MCF 10A (cell line): ENCODE measurements around the gene RASSF7. TPM values are rescaled to one million over a fixed set of nuclear protein-coding genes. Genes with fewer than 3 reads are reported as not detected.

Source experiments
- Bru-seq: library from RNA; stranded (reverse); fragments of 400-500 nt; gene quantifications from one replicate; lab custom pipeline; 2021; lab: Mats Ljungman, UMichigan
- BruChase-seq, 2 experiments: library from RNA; stranded (reverse); fragments of 400-500 nt; gene quantifications; one replicate each; lab custom pipeline; 2021; lab: Mats Ljungman, UMichigan
- BruUV-seq: library from RNA; stranded (reverse); fragments of 400-500 nt; replicated peaks from 2 replicates; lab custom pipeline; 2021; lab: Mats Ljungman, UMichigan
- CTCF ChIA-PET: fragments of 300-600 bp; sonication (Branson Sonifier 250); formaldehyde crosslinking; extraction: SDS; loops from one replicate; lab custom pipeline; 2021; ENCODE audit warnings: antibody characterized with exemption, inconsistent platforms; lab: Yijun Ruan, JAX
- POLR2A ChIA-PET: fragments of 300-600, 350-650 bp; sonication (Branson Sonifier 250); formaldehyde crosslinking; extraction: SDS; loops from one replicate; lab custom pipeline; 2020; ENCODE audit warnings: antibody characterized with exemption, inconsistent platforms; lab: Yijun Ruan, JAX
- DNase-seq: peaks from one replicate; pipeline ENCODE4 v3.0.0-alpha.2; 2018; ENCODE audit not compliant: unreplicated experiment
- H3K27ac Mint-ChIP-seq: one replicate; pipeline ENCODE4 v1.8.0; 2022; ENCODE audit warnings: mild to moderate bottlenecking, low read depth, mixed read lengths; ENCODE audit not compliant: unreplicated experiment
- H3K27me3 Mint-ChIP-seq: one replicate; pipeline ENCODE4 v1.8.0; 2022; ENCODE audit warnings: mixed read lengths; ENCODE audit not compliant: insufficient read depth, unreplicated experiment
- H3K36me3 Mint-ChIP-seq: one replicate; pipeline ENCODE4 v1.8.0; 2022; ENCODE audit warnings: mild to moderate bottlenecking, moderate library complexity, mixed read lengths; ENCODE audit not compliant: insufficient read depth, unreplicated experiment
- H3K4me1 Mint-ChIP-seq: one replicate; pipeline ENCODE4 v1.8.0; 2022; ENCODE audit warnings: mixed read lengths; ENCODE audit not compliant: insufficient read depth, unreplicated experiment
- H3K4me3 Mint-ChIP-seq: one replicate; pipeline ENCODE4 v1.8.0; 2022; ENCODE audit warnings: mild to moderate bottlenecking, moderate library complexity, mixed read lengths; ENCODE audit not compliant: unreplicated experiment
- H3K9me3 Mint-ChIP-seq: one replicate; pipeline ENCODE4 v1.8.0; 2022; ENCODE audit warnings: mixed read lengths; ENCODE audit not compliant: unreplicated experiment
- CTCF ChIP-seq: fragments of 200-600 bp; IDR thresholded peaks from one replicate; pipeline ENCODE4 v1.8.0; 2022; ENCODE audit warnings: antibody characterized with exemption, mild to moderate bottlenecking; ENCODE audit not compliant: unreplicated experiment
- intact Hi-C: fragments of 100-400 bp; cut with micrococcal nuclease; formaldehyde crosslinking; loops from 2 replicates; pipeline ENCODE4 v1.14.1; 2022
- long read RNA-seq: library from polyadenylated mRNA; stranded (forward); transcript quantifications from one replicate; pipeline ENCODE4 v2.0.0, GENCODE V29; 2022
- total RNA-seq: library from RNA; stranded (reverse); gene quantifications from 2 replicates; pipeline ENCODE4 v1.2.3, GENCODE V29; 2022

RASSF7 gene
- total RNA-seq (11.4 and 13.3 TPM in 2 replicates), Bru-seq, nascent RNA (percentile 33 among the genes with signal in this experiment), BruChase-seq, experiment 1, labeled RNA remaining after a 6-hour chase (percentile 41 among the genes with signal in this experiment), BruChase-seq, experiment 2, labeled RNA remaining after a 2-hour chase (percentile 46 among the genes with signal in this experiment)
- long read RNA-seq, transcript RASSF7-201 (4 exons, 1,731 nt): major isoform, 24 of 62 reads
- long read RNA-seq, partial matches to known transcripts: 12 of 62 reads
- long read RNA-seq, other reads (novel, unspliced or antisense): 21 of 62 reads

- Mint-ChIP-seq H3K9me3 (no peaks in the 10 kb centered on the region), H3K4me3 (peak within 1 kb of the TSS; percentile 85), H3K27me3 (no peaks in the 10 kb centered on the region), H3K27ac (peak within 1 kb of the TSS; percentile 23), H3K36me3 (peaks cover 18% of the 10 kb centered on the region), H3K4me1 (peaks cover 14% of the 10 kb centered on the region)
- BruUV-seq: no TSS peak
- ChIA-PET CTCF (interaction anchor here (0.6 to 1.0 kb wide), 2 partner anchors 161 to 188 kb away, joined by 3 read pairs; no protein-coding TSS in a partner anchor), POLR2A (interaction anchor here (0.7 to 2.1 kb wide), 15 partner anchors 9 to 202 kb away, joined by 3 to 22 read pairs (median 5); partner anchors contain the start of genes HRAS, PHRF1 and RNH1)
- DNase-seq: peak; percentile 87
- TF ChIP-seq CTCF: no peak
- intact Hi-C loops: loop anchor here (10.0 kb wide), 2 partner anchors 54 to 164 kb away; partner anchors contain the start of gene IRF7
Measured at GRCh38 chr11:560305-561147, at the start of gene RASSF7, which contains the start of gene LMNTD2. RASSF7 (plus strand) TSS chr11:560970; CDS start chr11:561769, 799 bp downstream. LMNTD2 (minus strand) TSS chr11:560738; CDS start chr11:560716, 22 bp downstream.

GRCh38 chr11:512761-513595 lies 47.8 kb upstream of the RASSF7 start:
- TF ChIP-seq CTCF: no peak
- Mint-ChIP-seq H3K27ac (no peak overlapping the region), H3K36me3 (peaks cover 41% of the 10 kb centered on the region), H3K27me3 (no peaks in the 10 kb centered on the region), H3K9me3 (no peaks in the 10 kb centered on the region), H3K4me3 (no peak overlapping the region), H3K4me1 (peaks cover 10% of the 10 kb centered on the region)
- DNase-seq: no peak
- BruUV-seq: no TSS peak
- POLR2A ChIA-PET: interaction anchor here (0.7 to 1.6 kb wide), 2 partner anchors 9 to 62 kb away, joined by 3 read pairs; no protein-coding TSS in a partner anchor
- intact Hi-C loops: no loop called here
- CTCF ChIA-PET: no interaction called here

GRCh38 chr11:514606-515005 lies 46.2 kb upstream of the RASSF7 start:
- no peak for DNase-seq
- no peak for TF ChIP-seq CTCF
- intact Hi-C loops: loop anchor here (5.0 kb wide), 1 partner anchor 122 kb away; the partner anchor contains the start of gene PKP3
- Mint-ChIP-seq H3K27ac (peak overlapping the region; percentile 91), H3K27me3 (no peaks in the 10 kb centered on the region), H3K4me3 (peak overlapping the region; percentile 25), H3K9me3 (no peaks in the 10 kb centered on the region), H3K4me1 (peaks cover 10% of the 10 kb centered on the region), H3K36me3 (peaks cover 48% of the 10 kb centered on the region)
- ChIA-PET POLR2A (interaction anchor here (0.8 to 6.3 kb wide), 10 partner anchors 10 to 278 kb away, joined by 3 to 81 read pairs (median 4); partner anchors contain the start of genes PSMD13, PTDSS2, RNH1 and SIRT3), CTCF (interaction anchor here (0.7 kb wide), 2 partner anchors 104 to 280 kb away, joined by 3 read pairs; no protein-coding TSS in a partner anchor)
- no TSS peak for BruUV-seq
